GM21576 (cell line): ENCODE results near the gene CELF1.
A peak's percentile ranks its signal among the peaks of the same experiment; 100 is the strongest.

Source experiments
- ATAC-seq: cut with Tn5 transposase; IDR thresholded peaks from one replicate; pipeline ENCODE4 v1.9.1; 2021; ENCODE audit warnings: mild to moderate bottlenecking, moderate library complexity; ENCODE audit not compliant: unreplicated experiment

Gene CELF1

DNA sequence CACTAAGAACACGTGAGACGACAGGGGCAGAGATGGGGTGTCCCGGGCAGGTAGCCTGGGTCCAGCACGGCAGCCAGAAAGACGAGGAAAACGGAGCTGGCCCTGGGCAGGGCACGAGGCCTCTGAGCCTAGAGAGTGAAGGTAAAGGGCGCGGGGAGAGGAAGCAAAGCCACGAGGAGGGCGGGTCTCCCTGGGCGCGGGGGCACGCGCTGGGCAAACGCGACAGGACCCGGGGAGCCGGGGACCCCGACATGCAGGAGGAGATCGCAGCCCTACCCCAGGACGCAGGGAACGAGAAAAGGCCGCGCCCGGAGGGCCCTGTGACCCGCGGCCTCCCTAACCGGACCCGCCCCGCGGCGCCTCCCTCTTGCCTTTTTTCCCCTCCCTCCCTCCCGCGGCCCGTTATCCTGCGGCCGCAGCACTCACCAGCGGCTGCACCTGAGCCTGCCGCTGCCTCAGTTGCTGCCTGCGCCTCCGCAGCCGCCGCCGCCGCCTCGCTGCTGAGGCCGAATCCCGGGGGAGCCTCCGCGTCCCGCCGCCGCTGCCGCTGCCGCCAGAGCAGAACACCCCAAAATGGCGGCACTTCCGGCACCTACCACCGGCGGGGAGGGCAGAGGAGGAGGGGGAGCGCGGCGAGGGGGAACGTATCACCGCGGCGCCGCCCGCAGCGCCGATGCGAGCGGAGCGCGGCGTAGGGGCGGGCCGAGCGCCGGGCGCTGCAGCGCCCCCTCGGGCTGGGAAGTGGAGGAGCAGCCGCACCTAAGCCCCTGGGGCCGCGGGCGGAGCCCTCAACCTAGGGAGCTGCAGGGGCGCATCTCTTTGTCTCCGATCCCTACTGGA, at the start of gene CELF1:
TSS of gene CELF1 (minus strand) at position 567 of the 840 bp plus-strand sequence. CDS start 53,609 bp downstream, outside the sequence.
- peak; percentile 89 for ATAC-seq

DNA sequence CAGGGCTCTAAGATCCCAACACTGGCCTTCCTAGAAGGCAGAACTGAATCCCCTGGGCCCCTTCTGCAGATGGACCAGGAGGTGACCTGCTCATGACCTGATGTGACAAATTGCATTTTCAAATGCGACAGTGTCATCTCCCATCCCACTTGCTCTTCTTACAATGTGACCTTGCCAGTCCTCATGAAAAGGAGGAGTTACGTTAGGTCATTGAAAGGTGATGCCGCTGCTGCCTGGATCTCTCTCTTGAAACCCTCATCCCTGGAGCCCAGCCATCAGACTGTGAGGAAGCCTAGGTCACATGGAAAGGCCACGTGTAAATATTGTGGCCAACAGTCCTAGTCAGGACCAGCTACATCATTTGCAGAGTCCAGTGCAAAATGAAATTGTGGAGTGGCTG, 47.0 kb upstream of the CELF1 start:
- ATAC-seq, result no peak

DNA sequence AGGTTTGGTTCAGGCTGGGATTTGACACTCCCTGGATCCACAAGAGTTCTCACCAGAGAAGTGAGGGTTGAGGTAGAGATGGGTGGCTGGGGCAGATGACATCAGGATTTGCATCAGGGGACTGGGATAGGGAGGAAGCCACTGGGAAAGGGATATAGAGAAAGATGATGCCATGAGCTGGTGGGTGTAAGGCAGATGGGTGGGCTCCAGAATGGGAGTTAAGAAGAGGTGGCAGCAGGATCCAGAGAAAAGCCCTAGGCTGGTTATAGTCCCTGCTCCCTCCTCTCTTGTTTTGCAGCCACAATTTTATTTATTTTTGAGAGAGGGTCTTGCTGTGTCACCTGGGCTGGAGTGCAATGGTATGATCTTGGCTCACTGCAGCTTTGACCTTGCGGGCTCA, 43.0 kb upstream of the CELF1 start:
- no peak for ATAC-seq

- ATAC-seq, result no peak
These were observed 42.1 kb upstream of the CELF1 start for GRCh38 chr11:47595029-47595428.

DNA sequence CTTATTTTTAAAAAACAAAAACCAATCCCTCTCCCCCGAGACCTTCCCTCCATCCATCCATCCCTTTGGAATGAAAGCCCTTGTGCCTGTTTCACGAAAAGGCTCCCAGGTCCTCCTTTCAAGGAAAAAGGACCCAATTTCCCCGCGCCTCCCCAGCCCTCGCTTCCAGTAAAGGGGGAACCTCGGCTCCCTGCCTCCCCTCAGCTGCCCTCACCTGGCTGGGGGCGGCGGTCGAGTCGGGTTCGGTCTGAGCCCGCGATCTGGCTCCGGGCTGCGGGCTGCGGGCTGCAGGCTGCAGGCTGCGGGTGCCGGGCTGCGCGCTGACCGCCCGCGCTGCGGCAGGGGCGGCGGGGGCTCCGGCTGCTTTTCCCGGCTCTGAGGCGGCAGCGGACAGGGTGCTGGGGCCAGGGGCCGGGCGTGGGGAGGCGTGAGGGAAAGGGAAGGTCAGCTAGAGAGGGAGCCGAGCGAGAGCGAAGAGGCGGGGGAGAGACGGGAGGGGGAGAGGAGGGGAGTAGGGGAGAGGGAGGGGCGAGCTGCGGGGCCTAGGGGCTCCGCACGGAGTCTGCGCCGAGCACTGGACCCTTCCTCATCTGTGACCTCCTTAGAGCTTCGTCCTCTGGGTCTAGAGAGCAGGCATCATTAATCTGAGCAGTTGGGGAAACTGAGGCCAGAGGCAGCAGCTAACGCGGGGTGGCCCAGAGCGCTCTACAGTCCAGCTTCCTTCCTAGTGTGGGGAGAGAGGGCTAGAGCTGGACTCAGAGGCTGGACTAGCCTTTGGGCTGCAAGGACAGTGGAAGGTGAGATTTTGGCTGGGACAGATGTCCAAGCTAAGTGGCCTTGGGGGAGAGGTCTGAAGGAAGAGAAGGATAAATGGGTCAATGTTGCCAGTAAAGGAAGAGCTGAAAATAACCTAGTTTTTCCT, 41.3 kb upstream of the CELF1 start, which contains the start of gene C1QTNF4:
TSS of gene C1QTNF4 (minus strand) at position 478 of the 922 bp plus-strand sequence. CDS start 3,601 bp downstream, outside the sequence.
- ATAC-seq, result no peak

- no peak for ATAC-seq
These were observed 40.6 kb upstream of the CELF1 start for GRCh38 chr11:47593492-47593933.

GRCh38 chr11:47592970-47593369, 40.0 kb upstream of the CELF1 start:
- no peak for ATAC-seq

DNA sequence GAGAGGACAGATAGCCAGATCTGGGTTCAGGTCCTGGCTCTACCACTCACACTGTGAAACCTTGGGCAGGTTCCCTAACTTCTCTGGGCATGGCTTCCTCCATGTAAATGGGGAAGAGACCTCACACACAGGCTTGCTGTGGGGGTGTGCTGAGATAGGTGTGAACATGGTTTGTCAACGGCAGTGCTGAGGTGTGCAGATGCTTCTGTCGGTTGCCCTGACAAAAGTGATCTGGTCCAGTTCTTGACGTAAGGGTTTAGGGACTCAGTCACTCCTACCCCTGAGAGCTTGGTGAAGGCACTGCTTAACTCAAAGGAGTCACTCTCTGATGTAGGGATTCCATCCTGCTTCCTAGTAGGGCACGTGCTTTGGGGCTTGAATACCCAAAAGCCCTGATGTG, 39.3 kb upstream of the CELF1 start:
- no peak for ATAC-seq

GRCh38 chr11:47591764-47592163, 38.8 kb upstream of the CELF1 start:
- no peak for ATAC-seq

DNA sequence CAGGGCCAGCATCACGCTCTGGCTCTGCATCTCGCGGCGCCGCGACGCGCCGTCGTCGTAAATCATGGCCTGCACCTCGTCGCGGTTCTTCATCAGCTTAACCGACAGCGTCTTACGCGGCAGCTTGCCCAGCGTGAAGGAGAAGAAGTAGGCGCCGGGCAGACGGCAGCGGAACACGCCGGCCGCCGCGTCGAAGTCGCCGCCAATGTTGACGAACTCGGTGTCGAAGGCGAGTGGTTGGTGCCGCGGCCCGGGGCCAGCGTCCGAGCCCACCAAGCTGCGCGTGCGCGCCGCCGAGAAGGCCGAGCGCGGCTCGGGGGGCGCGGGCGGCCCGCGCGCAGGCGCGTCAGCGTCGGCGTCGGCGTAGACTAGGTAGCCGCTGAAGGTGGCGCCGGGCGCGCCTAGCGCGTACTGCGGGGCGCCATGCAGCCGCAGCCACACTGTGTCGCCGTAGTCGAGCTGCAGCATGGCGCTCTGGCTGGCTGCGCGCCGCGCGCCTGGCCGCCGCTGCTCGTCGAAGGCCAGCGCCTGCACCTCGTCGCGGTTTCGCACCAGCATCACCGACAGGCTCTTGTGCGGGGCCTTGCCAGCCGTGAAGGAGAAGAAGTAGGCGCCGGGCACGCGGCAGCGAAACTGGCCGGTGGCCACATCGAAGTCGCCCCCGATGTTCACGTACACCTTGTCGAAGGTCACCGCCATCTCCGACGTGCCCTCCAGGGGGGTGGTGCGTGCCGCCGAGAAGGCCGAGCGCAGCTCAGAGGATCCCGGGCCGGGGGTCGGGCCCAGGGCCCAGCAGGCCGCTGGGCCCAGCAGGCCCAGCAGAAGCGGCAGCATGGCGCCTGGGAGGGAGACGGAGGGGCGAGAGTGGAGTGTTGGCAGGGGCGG, 37.3 kb upstream of the CELF1 start:
- ATAC-seq, result no peak

DNA sequence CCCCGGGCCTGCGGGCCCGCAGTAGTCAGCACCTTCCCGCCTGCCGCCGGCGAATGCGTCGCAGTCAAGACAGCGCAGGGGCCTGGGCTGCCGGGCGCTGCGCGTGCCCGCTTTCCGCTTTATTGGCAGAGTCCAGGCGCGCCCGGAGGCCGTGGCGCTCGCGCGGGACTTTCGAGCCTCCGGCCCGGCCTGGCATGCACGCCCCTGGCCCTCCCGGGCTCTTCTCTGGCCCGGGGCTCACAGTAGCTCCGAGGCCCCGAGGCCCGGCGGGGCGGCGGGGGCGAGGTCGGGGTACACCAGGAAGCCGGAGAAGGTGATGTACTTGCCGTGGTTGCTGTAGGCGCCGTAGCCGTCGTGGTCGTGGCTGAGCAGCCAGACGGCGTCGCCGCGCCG, 36.6 kb upstream of the CELF1 start:
- ATAC-seq, result no peak

DNA sequence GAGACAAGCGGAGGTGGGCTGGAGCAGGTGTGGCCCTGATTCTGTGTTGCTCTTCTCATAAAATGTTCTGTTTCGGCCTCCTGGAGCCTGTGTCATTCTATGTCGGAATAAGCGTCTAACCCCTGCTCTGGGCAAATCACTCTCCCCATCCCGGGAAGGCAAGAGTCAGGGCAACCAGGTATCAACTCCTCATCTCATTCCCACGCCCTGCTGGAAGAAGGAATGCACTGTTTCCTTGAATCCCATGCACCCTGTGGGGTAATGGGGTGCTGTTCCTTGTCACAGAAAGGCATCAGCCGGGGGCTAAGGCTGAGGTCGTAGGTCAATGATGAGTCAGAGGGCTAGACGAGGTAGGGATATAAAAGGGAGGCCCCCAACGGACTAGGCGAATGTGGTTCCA, 36.2 kb upstream of the CELF1 start:
- ATAC-seq, result no peak

DNA sequence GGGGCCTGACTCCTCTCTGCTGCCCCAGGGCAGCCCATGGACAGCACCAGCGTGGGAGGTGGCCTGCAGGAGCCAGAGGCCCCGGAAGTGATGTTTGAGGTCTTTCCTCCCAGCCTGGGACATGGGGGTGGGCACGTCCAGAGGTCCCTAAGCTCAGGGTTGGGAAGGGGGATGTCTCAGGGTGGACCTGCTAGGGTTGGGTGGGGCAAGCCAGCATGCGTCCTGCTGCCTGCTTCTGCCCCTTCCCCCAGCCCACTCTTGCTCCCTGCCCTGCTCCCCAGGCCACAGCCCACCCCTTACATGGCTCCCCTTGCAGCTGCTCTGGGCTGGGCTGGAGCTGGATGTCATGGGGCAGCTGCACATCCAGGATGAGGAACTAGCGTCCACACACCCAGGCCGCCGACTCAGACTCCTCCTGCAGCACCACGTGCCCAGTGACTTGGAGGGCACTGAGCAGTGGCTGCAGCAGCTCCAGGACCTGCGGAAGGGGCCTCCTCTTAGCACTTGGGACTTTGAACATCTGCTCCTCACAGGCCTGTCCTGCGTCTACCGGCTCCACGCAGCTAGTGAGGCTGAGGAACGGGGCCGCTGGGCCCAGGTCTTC, 34.9 kb upstream of the CELF1 start:
- ATAC-seq, result no peak

DNA sequence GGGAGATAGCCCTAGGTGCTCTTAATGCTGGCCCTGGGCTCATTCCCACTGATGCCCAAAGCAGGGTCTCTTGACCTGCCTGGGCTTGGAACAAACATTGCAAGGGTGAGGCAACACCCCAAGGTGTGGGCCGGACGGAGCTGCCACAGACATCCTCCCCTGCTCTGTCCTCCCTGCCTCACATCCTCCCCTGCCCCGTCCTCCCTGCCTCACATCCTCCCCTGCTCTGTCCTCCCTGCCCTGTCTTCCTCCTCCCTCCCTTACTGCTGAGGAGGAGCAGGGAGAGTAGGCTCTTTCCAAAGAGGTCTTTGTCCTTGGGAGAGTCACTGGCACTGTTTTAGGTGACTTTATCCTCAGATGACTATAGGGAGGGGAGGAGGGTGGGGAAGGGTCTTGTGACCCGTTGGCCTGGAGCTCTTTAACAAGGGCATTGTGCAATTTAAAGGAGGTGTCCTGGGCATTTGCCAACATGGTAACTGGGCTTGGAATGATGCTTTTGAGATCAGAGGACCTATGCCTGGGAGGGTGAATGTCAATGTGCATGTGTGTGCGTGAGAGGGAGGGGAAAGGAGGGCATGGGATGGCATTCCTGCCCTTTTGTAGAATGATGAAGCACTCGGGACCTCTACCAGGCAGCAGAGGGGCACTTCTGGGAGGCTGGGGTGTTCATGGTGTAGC, 34.2 kb upstream of the CELF1 start:
- no peak for ATAC-seq

DNA sequence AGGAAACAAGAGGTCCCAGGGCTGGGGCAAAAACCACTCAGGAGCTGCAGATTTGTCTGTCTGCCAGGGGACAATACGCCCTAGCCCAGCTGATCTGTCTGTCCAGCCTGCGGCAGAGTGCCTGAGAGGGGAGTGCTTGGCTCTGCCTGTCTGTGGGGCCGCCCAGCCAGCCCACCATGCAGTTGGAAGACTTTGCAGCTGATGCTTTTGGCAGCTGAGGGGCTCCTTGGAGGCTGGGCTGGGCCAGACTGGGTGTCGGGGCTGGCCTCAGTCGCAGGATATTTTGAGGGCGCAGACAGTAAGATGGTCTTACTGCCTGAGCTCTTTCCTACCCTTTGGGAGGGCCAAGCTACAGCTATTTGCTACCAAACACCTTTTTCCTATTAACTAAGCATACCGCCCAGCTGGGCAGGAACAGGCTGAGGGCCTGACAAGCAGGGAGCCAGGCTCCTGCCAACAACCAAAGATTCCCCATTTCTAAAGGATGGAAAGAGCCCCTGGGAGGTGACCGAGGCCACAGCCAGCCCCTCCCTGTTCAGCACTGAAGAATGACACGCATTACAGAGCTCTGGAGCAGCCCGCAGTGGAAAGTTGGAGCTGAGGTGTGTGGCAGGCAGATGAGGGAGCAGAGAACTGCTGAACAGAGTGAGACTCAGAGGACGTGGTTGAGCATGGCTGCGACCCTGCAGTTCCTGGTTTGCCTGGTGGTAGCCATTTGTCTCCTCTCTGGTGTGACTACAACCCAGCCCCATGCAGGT, 33.3 kb upstream of the CELF1 start, which contains the start of gene FAM180B:
TSS of gene FAM180B (plus strand) at position 581 of the 758 bp plus-strand sequence. CDS start at position 672, 91 bp downstream.
- no peak for ATAC-seq

GRCh38 chr11:47583844-47584243, 30.9 kb upstream of the CELF1 start:
- no peak for ATAC-seq

GRCh38 chr11:47578524-47579494, 25.9 kb upstream of the CELF1 start, which contains the start of the genes KBTBD4 and NDUFS3:
KBTBD4 (minus strand) TSS chr11:47578970; CDS start chr11:47578951, 19 bp downstream.
NDUFS3 (plus strand) TSS chr11:47579074; CDS start chr11:47579092, 18 bp downstream.
- peak; percentile 92 for ATAC-seq
